Pancreas (tissue), 10 donors: ENCODE data around the gene FIBCD1. TPM values are rescaled to one million over a fixed set of nuclear protein-coding genes. Genes with fewer than 3 reads are reported as not detected.
A peak's percentile ranks its signal among the peaks of the same experiment; 100 is the strongest.
"Not testable (repeated sequence)": the region's sequence is repeated elsewhere in the genome, so short reads cannot be mapped to it uniquely, and the experiment has no call there.

Source experiments
- ATAC-seq, 4 donors: fragments of 200-7000 bp; cut with Tn5 transposase; one replicate each; pipeline versions ENCODE4 v1.8.0 to v1.9.1; 2020; ENCODE audit warnings: mild to moderate bottlenecking in 4 of 4, moderate library complexity in 4 of 4
- DNase-seq, 6 donors: peaks; one replicate each; pipeline ENCODE4 v3.0.0-alpha.2; 2020
- FAIRE-seq: peaks from 2 replicates; lab custom pipeline; 2012; peaks lifted over from hg19 to GRCh38; lab: Jason Lieb, UNC
- H3K27ac ChIP-seq, 4 donors: fragments of 200-600 bp; sonication (generic); 1 replicate in 3 of 4; 2 replicates in 1 of 4; pipeline versions ENCODE4 v1.5.0 to v1.8.0; 2020
- H3K27me3 ChIP-seq, 4 donors: fragments of 200-600 bp; one replicate each; pipeline ENCODE4 v1.8.0; 2021
- H3K36me3 ChIP-seq, 3 donors: fragments of 200-600 bp; sonication (generic) in 1 of 3; one replicate each; pipeline versions ENCODE4 v1.5.0 to v1.8.0; 2020 to 2021
- H3K4me1 ChIP-seq, 3 donors: fragments of 200-600 bp; one replicate each; pipeline ENCODE4 v1.8.0; 2021
- H3K4me3 ChIP-seq, 4 donors: fragments of 200-600 bp; sonication (generic) in 2 of 4; one replicate each; pipeline versions ENCODE4 v1.5.0 to v1.8.0; 2020 to 2021
- H3K9me3 ChIP-seq, 4 donors: fragments of 200-600 bp; one replicate each; pipeline ENCODE4 v1.8.0; 2021
- CTCF ChIP-seq, 4 donors: fragments of 200-600 bp; sonication (generic) in 3 of 4; IDR thresholded peaks; one replicate each; pipeline versions ENCODE4 v1.5.0 to v1.8.0; 2021; ENCODE audit warnings: antibody characterized with exemption in 4 of 4
- WGBS, 2 donors: extraction: QIAGEN DNeasy Blood & Tissue Kit; methylation state at CpG; one replicate each; pipeline ENCODE4 v1.1.7; 2013; 5-methylcytosine and 5-hydroxymethylcytosine counted together
- intact Hi-C, 3 donors: fragments of 100-400 bp; cut with DNase I; formaldehyde crosslinking; loops; one replicate each; pipeline versions ENCODE4 v1.11.1 to v1.14.2; 2022
- polyA plus RNA-seq, 2 donors: library from polyadenylated mRNA; stranded (reverse); fragments of 200-250 nt; gene quantifications; one replicate each; pipeline ENCODE4 v1.2.3, GENCODE V29; 2013
- total RNA-seq, 6 donors: library from RNA; stranded (reverse); fragmentation: NEBNext Ultra II Directional in 4 of 6; extraction: Animal tissue kit (Norgen Biotek cat#: 25700) in 4 of 6; gene quantifications; one replicate each; pipeline versions ENCODE4 v1.2.1 to v1.2.4, GENCODE V29; 2021 to 2023
- donor health status: healthy with polysubstance abuse.
- donor health status: DM: no; HTN: no; CAD: no; lungs with moderate emphysema.
- donor health status: DM: no; HTN: no; CAD: no.
- donor health status: control.
- donor health status: control.
- donor health status: Bipolar disorder and iron deficiency.
- donor health status: DM: yes; HTN: yes; CAD: no.
- donor health status: DM: no; HTN: no; CAD: no.
- donor health status: DM: no; HTN: no; CAD: no.
- donor health status: DM: yes; HTN: yes; CAD: no.

Gene FIBCD1
- total and polyA plus RNA-seq, 8 donors, result 0.47 TPM; not detected in 7

GRCh38 chr9:130913599-130914416 is 25.2 kb downstream of the FIBCD1 start:
- 52 to 55% methylated on average over 23 of the region's 23 CpGs for WGBS, 2 donors
- no peak overlapping the region for H3K4me3 ChIP-seq

DNA sequence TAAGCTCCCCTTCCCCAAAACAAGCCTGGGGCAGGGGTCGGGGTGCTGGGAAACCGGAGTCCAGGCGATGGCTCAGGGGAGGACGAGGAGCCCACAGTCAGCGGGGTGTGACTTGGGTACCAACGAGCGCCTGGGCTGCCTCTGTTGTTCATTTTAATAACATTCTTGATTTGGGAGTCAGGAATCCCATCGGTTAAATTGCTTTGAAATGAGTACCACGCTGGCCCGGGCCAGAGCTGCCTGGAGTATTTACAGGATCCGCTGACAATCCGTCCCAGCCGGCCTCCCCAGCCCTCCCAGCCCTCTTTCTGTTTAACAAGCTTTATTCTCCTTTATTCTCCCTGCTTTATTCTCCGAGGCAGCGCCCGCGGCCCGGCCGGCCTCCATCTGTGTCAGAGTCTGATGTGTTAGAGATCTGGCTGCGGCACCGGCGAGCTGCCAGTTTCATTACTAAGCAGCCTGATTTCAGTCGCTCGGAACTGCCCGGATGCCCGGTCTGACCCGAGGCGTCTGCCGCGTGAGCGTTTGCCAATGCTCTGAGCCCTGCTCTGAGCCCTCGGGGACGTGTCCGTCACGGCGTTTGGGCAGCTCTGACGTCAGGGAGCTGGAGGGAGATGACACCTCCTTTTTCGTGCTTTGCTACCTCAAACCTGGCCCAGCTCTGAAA is 26.0 kb downstream of the FIBCD1 start:
- no peaks in the 10 kb centered on the region for H3K27me3 ChIP-seq
- FAIRE-seq, result no peak
- no peaks in the 10 kb centered on the region for H3K36me3 ChIP-seq
- WGBS, 2 donors, result 48 to 62% methylated on average over 38 of the region's 38 CpGs
- no peaks in the 10 kb centered on the region for H3K9me3 ChIP-seq
- no peak overlapping the region for H3K27ac ChIP-seq
- ATAC-seq, result peak in 1 of 4 donors; percentile 35
- intact Hi-C loops, result no loop called here
- no peak for TF ChIP-seq CTCF (IDR thresholded peaks at IDR 0.05)
- H3K4me1 ChIP-seq, result no peaks in the 10 kb centered on the region
- H3K4me3 ChIP-seq, result no peak overlapping the region
- DNase-seq, result no peak

More at GRCh38 chr9:130913599-130914416, 25.2 kb downstream of the FIBCD1 start:
- Histone ChIP-seq H3K27ac (no peak overlapping the region), H3K27me3 (no peaks in the 10 kb centered on the region), H3K9me3 (no peaks in the 10 kb centered on the region), H3K36me3 (no peaks in the 10 kb centered on the region), H3K4me1 (no peaks in the 10 kb centered on the region)
- FAIRE-seq, result no peak
- no peak for TF ChIP-seq CTCF (IDR thresholded peaks at IDR 0.05)
- no peak for DNase-seq
- intact Hi-C loops, result no loop called here
- no peak for ATAC-seq

DNA sequence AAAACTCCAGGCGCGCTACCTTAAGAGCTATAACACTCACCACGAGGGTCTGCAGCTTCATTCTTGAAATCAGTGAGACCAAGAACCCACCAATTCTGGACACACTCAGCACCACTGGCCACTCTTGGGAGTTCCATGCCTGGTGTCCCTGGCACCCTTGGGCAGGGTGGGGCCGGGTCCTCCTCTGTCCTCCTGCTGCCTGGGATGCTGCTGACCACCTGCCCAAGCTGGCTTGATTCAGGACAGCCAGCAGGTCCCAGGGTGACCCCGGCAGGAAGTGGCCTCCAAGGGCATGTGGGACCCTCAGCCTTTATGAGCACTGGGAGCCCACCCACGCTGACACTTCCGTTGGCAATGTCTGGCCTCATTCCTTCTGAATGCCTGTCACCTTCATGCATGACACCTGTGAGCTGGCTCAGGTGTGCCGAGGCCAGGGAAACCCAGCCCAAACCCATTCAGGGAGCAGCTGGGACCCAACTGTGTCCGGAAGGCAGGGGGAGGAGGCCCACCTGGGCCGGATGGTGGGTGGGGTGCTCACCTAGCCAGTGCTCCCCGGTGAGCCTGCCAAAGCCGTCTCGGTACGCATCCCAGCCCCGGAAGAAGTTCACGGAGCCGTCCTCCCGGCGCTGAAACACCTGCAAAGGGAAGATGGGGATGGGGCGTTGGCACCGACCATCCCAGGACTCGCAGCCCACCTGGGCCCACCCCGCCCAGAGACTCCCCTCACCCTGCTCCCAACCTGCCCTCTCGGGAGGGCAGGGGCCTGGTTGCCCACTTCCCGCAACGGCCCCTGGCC is 27.6 kb downstream of the FIBCD1 start:
- H3K27ac ChIP-seq, result no peak overlapping the region
- no peaks in the 10 kb centered on the region for H3K4me1 ChIP-seq
- no peaks in the 10 kb centered on the region for H3K36me3 ChIP-seq
- ATAC-seq (no peak), FAIRE-seq (no peak), DNase-seq (no peak)
- H3K9me3 ChIP-seq, result no peaks in the 10 kb centered on the region
- TF ChIP-seq CTCF (IDR thresholded peaks at IDR 0.05), result no peak
- 71 to 78% methylated on average over 26 of the region's 26 CpGs for WGBS, 2 donors
- intact Hi-C loops, result no loop called here
- no peaks in the 10 kb centered on the region for H3K27me3 ChIP-seq
- H3K4me3 ChIP-seq, result no peak overlapping the region

DNA sequence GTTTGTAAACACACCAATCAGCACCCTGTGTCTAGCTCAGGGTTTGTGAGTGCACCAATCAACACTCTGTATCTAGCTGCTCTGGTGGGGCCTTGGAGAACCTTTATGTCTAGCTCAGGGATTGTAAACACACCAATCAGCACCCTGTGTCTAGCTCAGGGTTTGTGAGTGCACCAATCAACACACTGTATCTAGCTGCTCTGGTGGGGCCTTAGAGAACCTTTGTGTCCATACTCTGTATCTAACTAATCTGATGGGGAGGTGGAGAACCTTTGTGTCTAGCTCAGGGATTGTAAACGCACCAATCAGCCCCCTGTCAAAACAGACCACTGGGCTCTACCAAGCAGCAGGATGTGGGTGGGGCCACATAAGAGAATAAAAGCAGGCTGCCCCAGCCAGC is 28.4 kb downstream of the FIBCD1 start:
- intact Hi-C loops, H3K9me3 ChIP-seq, H3K4me1 ChIP-seq, H3K27ac ChIP-seq, H3K36me3 ChIP-seq, H3K27me3 ChIP-seq, ATAC-seq, DNase-seq, H3K4me3 ChIP-seq, FAIRE-seq: not testable (repeated sequence)
- WGBS, 2 donors, result 29 to 56% methylated on average over 1 of the region's 1 CpG

DNA sequence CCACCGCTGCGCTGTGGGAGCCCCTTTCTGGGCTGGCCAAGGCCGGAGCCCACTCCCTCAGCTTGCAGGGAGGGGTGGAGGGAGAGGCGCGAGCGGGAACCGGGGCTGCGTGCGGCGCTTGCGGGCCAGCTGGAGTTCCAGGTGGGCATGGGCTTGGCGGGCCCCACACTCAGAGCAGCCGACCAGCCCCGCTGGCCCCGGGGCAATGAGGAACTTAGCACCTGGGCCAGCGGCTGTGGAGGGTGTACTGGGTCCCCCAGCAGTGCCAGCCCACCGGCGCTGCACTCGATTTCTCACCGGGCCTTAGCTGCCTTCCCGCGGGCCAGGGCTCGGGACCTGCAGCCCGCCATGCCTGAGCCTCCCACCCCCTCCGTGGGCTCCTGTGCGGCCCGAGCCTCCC is 29.0 kb downstream of the FIBCD1 start:
- H3K36me3 ChIP-seq, FAIRE-seq, H3K27me3 ChIP-seq, DNase-seq, H3K4me3 ChIP-seq, H3K27ac ChIP-seq, ATAC-seq, H3K4me1 ChIP-seq, intact Hi-C loops, H3K9me3 ChIP-seq: not testable (repeated sequence)
- 86 to 89% methylated on average over 25 to 27 of the region's 27 CpGs for WGBS, 2 donors
